ENCODE results near the gene OR52N1. TPM values are rescaled to one million over a fixed set of nuclear protein-coding genes. Genes with fewer than 3 reads are reported as not detected.

The OR52N1 gene
- not detected in 2 replicates for total RNA-seq (2021)
- not detected for Bru-seq, nascent RNA
- BruChase-seq, experiment 1, labeled RNA remaining after a 2-hour chase: not detected
- BruChase-seq, experiment 2, labeled RNA remaining after a 6-hour chase: not detected
- long read RNA-seq: 0 reads

DNA sequence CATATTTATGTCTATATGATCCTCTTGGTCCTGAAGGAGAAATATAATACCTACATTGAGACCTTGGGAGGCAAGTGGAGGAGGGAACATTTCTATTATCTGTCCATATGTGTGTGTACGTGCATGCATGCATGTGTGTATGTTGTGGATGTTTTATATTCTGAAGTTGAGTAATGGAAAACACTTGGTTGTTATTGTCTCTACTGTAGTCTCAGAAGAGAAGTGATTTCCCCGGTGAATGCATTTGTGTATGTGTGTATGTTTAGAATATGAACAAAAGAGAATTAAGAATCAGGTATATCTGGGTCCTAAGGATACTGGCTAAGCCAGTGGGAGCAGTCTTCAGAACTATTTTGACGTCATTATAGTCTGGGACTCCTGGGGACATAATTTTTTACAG, at the start of gene OR52N1:
Gene OR52N1, minus strand, starts transcription at position 101 of the 400 bp plus-strand sequence. CDS start 2,449 bp downstream, outside the sequence.
- intact Hi-C loops (cut with micrococcal nuclease; ENCODE audit: unreplicated experiment): no loop called here
- Histone ChIP-seq H3F3A (ENCODE audit: insufficient read depth, low read depth) (no peaks in the 10 kb centered on the region), H3K4me1 (replicated peaks; ENCODE audit: insufficient read depth) (no peaks in the 10 kb centered on the region), H4K20me1 (ENCODE audit: insufficient read depth) (no peaks in the 10 kb centered on the region), H3K79me2 (ENCODE audit: low read depth) (no peaks in the 10 kb centered on the region), H3K36me3 (ENCODE audit: low read depth) (no peaks in the 10 kb centered on the region), H3K9me3 (ENCODE audit: insufficient read depth, low read depth) (no peaks in the 10 kb centered on the region), H3K9me2 (ENCODE audit: insufficient read depth) (no peaks in the 10 kb centered on the region), H3K4me2 (no peak within 1 kb of the TSS), H3K27ac (no peak within 1 kb of the TSS), H2AFZ (no peak within 1 kb of the TSS), H3K27me3 (ENCODE audit: insufficient read depth, low read depth) (no peaks in the 10 kb centered on the region), H3K4me3 (no peak within 1 kb of the TSS)
- TF ChIP-seq, protein P1, sequence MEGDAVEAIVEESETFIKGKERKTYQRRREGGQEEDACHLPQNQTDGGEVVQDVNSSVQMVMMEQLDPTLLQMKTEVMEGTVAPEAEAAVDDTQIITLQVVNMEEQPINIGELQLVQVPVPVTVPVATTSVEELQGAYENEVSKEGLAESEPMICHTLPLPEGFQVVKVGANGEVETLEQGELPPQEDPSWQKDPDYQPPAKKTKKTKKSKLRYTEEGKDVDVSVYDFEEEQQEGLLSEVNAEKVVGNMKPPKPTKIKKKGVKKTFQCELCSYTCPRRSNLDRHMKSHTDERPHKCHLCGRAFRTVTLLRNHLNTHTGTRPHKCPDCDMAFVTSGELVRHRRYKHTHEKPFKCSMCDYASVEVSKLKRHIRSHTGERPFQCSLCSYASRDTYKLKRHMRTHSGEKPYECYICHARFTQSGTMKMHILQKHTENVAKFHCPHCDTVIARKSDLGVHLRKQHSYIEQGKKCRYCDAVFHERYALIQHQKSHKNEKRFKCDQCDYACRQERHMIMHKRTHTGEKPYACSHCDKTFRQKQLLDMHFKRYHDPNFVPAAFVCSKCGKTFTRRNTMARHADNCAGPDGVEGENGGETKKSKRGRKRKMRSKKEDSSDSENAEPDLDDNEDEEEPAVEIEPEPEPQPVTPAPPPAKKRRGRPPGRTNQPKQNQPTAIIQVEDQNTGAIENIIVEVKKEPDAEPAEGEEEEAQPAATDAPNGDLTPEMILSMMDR (conservative IDR thresholded peaks at IDR 0.05): no peak
- no peak for TF ChIP-seq EZH2 (IDR thresholded peaks at IDR 0.05; ENCODE audit: low read depth)
- ChIA-PET POLR2A (ENCODE audit: unreplicated experiment) (no interaction called here), CTCF (interaction anchor here (0.7 kb wide), 1 partner anchor 604 kb away, joined by 3 read pairs; no protein-coding TSS in a partner anchor)
- BruUV-seq (replicated peaks): no TSS peak
- DNase-seq: no peak

DNA sequence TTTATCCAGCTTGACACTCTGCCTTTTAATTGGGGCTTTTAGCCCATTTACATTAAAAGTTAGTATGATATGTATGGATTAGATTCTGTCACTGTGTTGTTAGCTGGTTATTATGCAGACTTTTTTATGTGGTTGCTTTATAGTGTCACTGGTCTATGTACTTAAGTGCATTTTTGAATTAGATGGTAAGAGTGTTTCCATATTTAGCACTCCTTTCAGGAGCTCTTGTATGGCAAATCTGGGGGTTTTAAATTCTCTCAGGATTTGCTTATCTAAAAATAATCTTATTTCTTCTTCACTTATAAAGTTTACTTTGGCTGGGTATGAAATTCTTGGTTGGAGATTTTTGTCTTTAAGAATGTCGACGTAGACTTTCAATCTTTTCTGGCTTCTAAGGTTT, 46.6 kb upstream of the OR52N1 start:
- ChIA-PET POLR2A (ENCODE audit: unreplicated experiment) (no interaction called here), CTCF (no interaction called here)
- no peak overlapping the region for H2AFZ ChIP-seq
- H3K27ac ChIP-seq: no peak overlapping the region
- H3K4me3 ChIP-seq: no peak overlapping the region
- no peak for DNase-seq
- H3K27me3 ChIP-seq (ENCODE audit: insufficient read depth, low read depth): no peaks in the 10 kb centered on the region
- intact Hi-C loops (cut with micrococcal nuclease; ENCODE audit: unreplicated experiment): no loop called here
- no TSS peak for BruUV-seq (replicated peaks)
- no peaks in the 10 kb centered on the region for H3K36me3 ChIP-seq (ENCODE audit: low read depth)
- no peak for TF ChIP-seq EZH2 (IDR thresholded peaks at IDR 0.05; ENCODE audit: low read depth)
- TF ChIP-seq, protein P1 (conservative IDR thresholded peaks at IDR 0.05): no peak
- H4K20me1 ChIP-seq (ENCODE audit: insufficient read depth): no peaks in the 10 kb centered on the region
- H3K4me2 ChIP-seq: no peak overlapping the region
- no peaks in the 10 kb centered on the region for H3K9me3 ChIP-seq (ENCODE audit: insufficient read depth, low read depth)
- no peaks in the 10 kb centered on the region for H3K4me1 ChIP-seq (replicated peaks; ENCODE audit: insufficient read depth)
- no peaks in the 10 kb centered on the region for H3F3A ChIP-seq (ENCODE audit: insufficient read depth, low read depth)
- no peaks in the 10 kb centered on the region for H3K9me2 ChIP-seq (ENCODE audit: insufficient read depth)
- no peaks in the 10 kb centered on the region for H3K79me2 ChIP-seq (ENCODE audit: low read depth)

DNA sequence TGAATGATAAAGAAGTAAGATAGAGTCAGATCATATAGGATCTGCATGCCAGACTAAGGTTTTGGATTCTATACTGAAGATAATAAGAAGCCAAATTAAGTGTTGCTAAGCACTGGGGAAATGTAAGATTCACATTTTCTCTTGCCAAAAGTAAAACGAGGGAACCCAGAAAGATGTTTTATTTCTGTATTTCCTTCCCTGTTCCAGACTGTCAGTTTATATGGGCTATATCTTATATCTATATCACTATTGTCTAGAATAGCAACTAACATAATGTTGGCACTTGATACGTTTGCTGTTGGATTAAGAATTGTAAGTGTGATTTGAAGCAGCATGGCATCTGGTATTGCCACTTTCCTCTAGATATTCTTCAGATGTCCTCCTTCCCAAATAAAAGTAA, 42.4 kb upstream of the OR52N1 start:
- BruUV-seq (replicated peaks): no TSS peak
- no peak overlapping the region for H3K27ac ChIP-seq
- POLR2A ChIA-PET (ENCODE audit: unreplicated experiment): no interaction called here
- TF ChIP-seq, protein P1 (conservative IDR thresholded peaks at IDR 0.05): no peak
- no peak for TF ChIP-seq EZH2 (IDR thresholded peaks at IDR 0.05; ENCODE audit: low read depth)
- CTCF ChIA-PET: no interaction called here
- H3K36me3 ChIP-seq (ENCODE audit: low read depth): no peaks in the 10 kb centered on the region
- no peaks in the 10 kb centered on the region for H3K27me3 ChIP-seq (ENCODE audit: insufficient read depth, low read depth)
- H3K79me2 ChIP-seq (ENCODE audit: low read depth): no peaks in the 10 kb centered on the region
- intact Hi-C loops (cut with micrococcal nuclease; ENCODE audit: unreplicated experiment): no loop called here
- DNase-seq: no peak
- H3K4me1 ChIP-seq (replicated peaks; ENCODE audit: insufficient read depth): no peaks in the 10 kb centered on the region
- H3F3A ChIP-seq (ENCODE audit: insufficient read depth, low read depth): no peaks in the 10 kb centered on the region
- no peaks in the 10 kb centered on the region for H4K20me1 ChIP-seq (ENCODE audit: insufficient read depth)
- no peaks in the 10 kb centered on the region for H3K9me3 ChIP-seq (ENCODE audit: insufficient read depth, low read depth)
- H2AFZ ChIP-seq: no peak overlapping the region
- H3K4me2 ChIP-seq: no peak overlapping the region
- H3K9me2 ChIP-seq (ENCODE audit: insufficient read depth): no peaks in the 10 kb centered on the region
- H3K4me3 ChIP-seq: no peak overlapping the region
